GM18517 (cell line): ENCODE results near the gene TSPAN10.
"Not testable (repeated sequence)": the region's sequence is repeated elsewhere in the genome, so short reads cannot be mapped to it uniquely, and the experiment has no call there.

ENCODE experiments used
- ATAC-seq: cut with Tn5 transposase; IDR thresholded peaks from one replicate; pipeline ENCODE4 v1.9.1; 2021; ENCODE audit warnings: mild to moderate bottlenecking, moderate library complexity; ENCODE audit not compliant: unreplicated experiment

TSPAN10 gene

GRCh38 chr17:81636505-81637288 lies at the start of gene TSPAN10, which contains the start of gene NPLOC4:
TSS of gene TSPAN10 (plus strand) at chr17:81637196. CDS start at chr17:81642413, 5,217 bp downstream.
TSS of gene NPLOC4 (minus strand) at chr17:81637112. CDS start at chr17:81636930, 182 bp downstream.
- ATAC-seq = peak; percentile 75

- no peak for ATAC-seq
Measured at GRCh38 chr17:81589612-81590011, 47.4 kb upstream of the TSPAN10 start.

GRCh38 chr17:81590121-81590520 lies 46.9 kb upstream of the TSPAN10 start:
- ATAC-seq = no peak

- no peak for ATAC-seq
Measured at GRCh38 chr17:81591971-81592370, 45.0 kb upstream of the TSPAN10 start.

GRCh38 chr17:81593105-81593871 lies 43.7 kb upstream of the TSPAN10 start:
- ATAC-seq = no peak

- ATAC-seq = no peak
Measured at GRCh38 chr17:81599719-81600486, 37.1 kb upstream of the TSPAN10 start.

- no peak for ATAC-seq
Measured at GRCh38 chr17:81601525-81602120, 35.4 kb upstream of the TSPAN10 start.

- no peak for ATAC-seq
Measured at GRCh38 chr17:81603846-81604610, 33.0 kb upstream of the TSPAN10 start.

- ATAC-seq = no peak
Measured at GRCh38 chr17:81607431-81607830, 29.6 kb upstream of the TSPAN10 start.

- no peak for ATAC-seq
Measured at GRCh38 chr17:81608082-81608481, 28.9 kb upstream of the TSPAN10 start.

GRCh38 chr17:81608605-81609004 lies 28.4 kb upstream of the TSPAN10 start:
- ATAC-seq = no peak

GRCh38 chr17:81609541-81610311 lies 27.3 kb upstream of the TSPAN10 start:
- no peak for ATAC-seq

- ATAC-seq = no peak
Measured at GRCh38 chr17:81612172-81612970, 24.6 kb upstream of the TSPAN10 start.

- no peak for ATAC-seq
Measured at GRCh38 chr17:81615401-81615930, 21.5 kb upstream of the TSPAN10 start.

- ATAC-seq = no peak
Measured at GRCh38 chr17:81616877-81617276, 20.1 kb upstream of the TSPAN10 start.

GRCh38 chr17:81618307-81618706 lies 18.7 kb upstream of the TSPAN10 start:
- ATAC-seq = not testable (repeated sequence)

- ATAC-seq = no peak
Measured at GRCh38 chr17:81621494-81622130, 15.4 kb upstream of the TSPAN10 start.

- no peak for ATAC-seq
Measured at GRCh38 chr17:81630274-81630673, 6.7 kb upstream of the TSPAN10 start.
